Endothelial cell of umbilical vein (primary cell): ENCODE data around the gene MGAM2. TPM values are rescaled to one million over a fixed set of nuclear protein-coding genes. Genes with fewer than 3 reads are reported as not detected.

Experiments used
- BruUV-seq: library from RNA; stranded (reverse); fragments of 400-500 nt; replicated peaks from 2 replicates; lab custom pipeline; 2021; lab: Mats Ljungman, UMichigan
- CTCF ChIA-PET: fragments of 300-600, 350-600 bp; sonication (Branson Sonifier 250); formaldehyde crosslinking; loops from one replicate; lab custom pipeline; 2021; ENCODE audit warnings: antibody characterized with exemption, inconsistent platforms; lab: Charles Lee
- POLR2A ChIA-PET: fragments of 300-600, 350-600 bp; sonication (Branson Sonifier 250); formaldehyde crosslinking; loops from one replicate; lab custom pipeline; 2021; ENCODE audit warnings: antibody characterized with exemption, inconsistent platforms; lab: Charles Lee
- DNase-seq: peaks from one replicate; pipeline ENCODE4 v3.0.0-alpha.2; 2011; ENCODE audit warnings: low read depth, low spot score
- FAIRE-seq: peaks from 2 replicates; lab custom pipeline; 2011; peaks lifted over from hg19 to GRCh38; lab: Jason Lieb, UNC
- H2AFZ ChIP-seq: 2 replicates; pipeline ENCODE4 v1.6.0; 2012; ENCODE audit warnings: low read depth, low read length, control low read depth, inconsistent platforms
- H3K27ac ChIP-seq: 2 replicates; pipeline ENCODE4 v1.5.1; 2011; ENCODE audit warnings: low read depth, mild to moderate bottlenecking, control low read depth, low read length, moderate library complexity; ENCODE audit not compliant: insufficient read depth
- H3K27me3 ChIP-seq, 2 experiments: 2 replicates each; pipeline versions ENCODE4 v1.6.0 to v1.6.1; 2011; ENCODE audit warnings: low read length in 2 of 2, mixed read lengths in 1 of 2; ENCODE audit not compliant: control insufficient read depth in 2 of 2, insufficient read depth in 2 of 2
- H3K36me3 ChIP-seq, 2 experiments: 2 replicates in 1 of 2; 3 replicates in 1 of 2; pipeline ENCODE4 v1.5.1; 2011; ENCODE audit warnings: low read length in 2 of 2, mild to moderate bottlenecking in 1 of 2, moderate library complexity in 1 of 2; ENCODE audit not compliant: control insufficient read depth in 2 of 2, insufficient read depth in 2 of 2; ENCODE audit errors: extremely low read depth in 1 of 2
- H3K4me1 ChIP-seq: 3 replicates; pipeline ENCODE4 v1.5.1; 2011; ENCODE audit warnings: mild to moderate bottlenecking, low read length; ENCODE audit not compliant: control insufficient read depth, insufficient read depth; ENCODE audit errors: extremely low read depth
- H3K4me2 ChIP-seq: 2 replicates; pipeline ENCODE4 v1.6.1; 2011; ENCODE audit warnings: low read length, control low read depth, mixed read lengths; ENCODE audit not compliant: insufficient read depth
- H3K4me3 ChIP-seq, 3 experiments: fragments of 200-600 bp in 1 of 3; sonication (generic), shearing (Covaris generic) in 1 of 3; replicated peaks in 1 of 3; 2 replicates each; pipeline ENCODE4 v1.5.1; 2011 to 2016; ENCODE audit warnings: control low read depth in 3 of 3, low read length in 3 of 3, mild to moderate bottlenecking in 2 of 3, inconsistent platforms in 1 of 3, low read depth in 1 of 3, moderate library complexity in 1 of 3; ENCODE audit not compliant: insufficient read depth in 1 of 3
- H3K79me2 ChIP-seq: 2 replicates; pipeline ENCODE4 v1.6.0; 2012; ENCODE audit warnings: low read length, inconsistent platforms; ENCODE audit not compliant: control insufficient read depth, insufficient read depth
- H3K9ac ChIP-seq: replicated peaks from 2 replicates; pipeline ENCODE3; 2011; ENCODE audit warnings: low read length, control low read depth; ENCODE audit not compliant: insufficient read depth; ENCODE audit errors: extremely low read depth
- H3K9me1 ChIP-seq: replicated peaks from 3 replicates; pipeline ENCODE4 v1.6.0; 2011; ENCODE audit warnings: mild to moderate bottlenecking, low read length; ENCODE audit not compliant: control insufficient read depth, insufficient read depth; ENCODE audit errors: extremely low read depth
- H3K9me3 ChIP-seq: replicated peaks from 2 replicates; pipeline ENCODE4 v1.5.1; 2012; ENCODE audit warnings: low read length, inconsistent platforms; ENCODE audit not compliant: control insufficient read depth, insufficient read depth
- H4K20me1 ChIP-seq: replicated peaks from 2 replicates; pipeline ENCODE3; 2011; ENCODE audit warnings: mild to moderate bottlenecking, low read length; ENCODE audit not compliant: control insufficient read depth, insufficient read depth; ENCODE audit errors: extremely low read depth
- CTCF ChIP-seq, 2 donors: IDR thresholded peaks; 1 replicate in 1 of 2; 2 replicates in 1 of 2; pipeline ENCODE4 v1.5.1; 2011; ENCODE audit warnings: low read length in 2 of 2, mild to moderate bottlenecking in 2 of 2, moderate library complexity in 2 of 2, control low read depth in 1 of 2, inconsistent platforms in 1 of 2, low read depth in 1 of 2; ENCODE audit not compliant: insufficient read depth in 1 of 2; ENCODE audit errors: extremely low read depth in 1 of 2
- EZH2 ChIP-seq: IDR thresholded peaks from 2 replicates; pipeline ENCODE4 v1.6.1; 2012; ENCODE audit warnings: borderline replicate concordance, low read depth, mild to moderate bottlenecking, moderate library complexity, low read length, inconsistent platforms; ENCODE audit not compliant: severe bottlenecking
- FOS ChIP-seq: IDR thresholded peaks from 2 replicates; pipeline ENCODE4 v1.6.1; 2011; ENCODE audit warnings: mild to moderate bottlenecking, low read length, moderate library complexity, borderline replicate concordance; ENCODE audit not compliant: insufficient read depth
- GATA2 ChIP-seq: IDR thresholded peaks from 2 replicates; pipeline ENCODE4 v1.7.0; 2011; ENCODE audit warnings: low read depth, mild to moderate bottlenecking, moderate library complexity, mixed read lengths, low read length; ENCODE audit not compliant: insufficient read length, insufficient read depth
- JUN ChIP-seq: IDR thresholded peaks from 2 replicates; pipeline ENCODE4 v1.6.1; 2011; ENCODE audit warnings: borderline replicate concordance, low read depth; ENCODE audit not compliant: insufficient read length, insufficient read depth
- MAX ChIP-seq: IDR thresholded peaks from 2 replicates; pipeline ENCODE4 v1.6.1; 2011; ENCODE audit not compliant: insufficient read depth, insufficient read length
- MYC ChIP-seq: IDR thresholded peaks from one replicate; pipeline ENCODE4 v1.6.1; 2011; ENCODE audit warnings: mild to moderate bottlenecking, low read depth, low read length
- POLR2A ChIP-seq: IDR thresholded peaks from 2 replicates; pipeline ENCODE4 v1.6.1; 2012; ENCODE audit warnings: low read depth, mild to moderate bottlenecking, control low read depth, low read length
- POLR2AphosphoS5 ChIP-seq: IDR thresholded peaks from 2 replicates; pipeline ENCODE4 v1.6.1; 2012; ENCODE audit warnings: low read depth, mild to moderate bottlenecking, control low read depth, low read length, moderate library complexity; ENCODE audit not compliant: insufficient read depth
- dilution Hi-C: fragments of 300-500 bp; cut with MboI; formaldehyde crosslinking; loops from one replicate; pipeline ENCODE4 v1.15.0; 2019; ENCODE audit warnings: low sequenced_read_pairs; ENCODE audit not compliant: extremely low pct_ligation_motif_present
- intact Hi-C: fragments of 100-400 bp; cut with micrococcal nuclease; formaldehyde crosslinking; loops from one replicate; pipeline ENCODE4 v1.10.0; 2022
- polyA plus RNA-seq, 4 experiments: library from polyadenylated mRNA; depleted of rRNA in 3 of 4; stranded (reverse) in 3 of 4; unstranded in 1 of 4; fragments of >200 nt; gene quantifications; 2 replicates each; pipeline versions ENCODE4 v1.2.1 to v1.2.3, GENCODE V29; 2011 to 2012; ENCODE audit warnings: missing spikeins in 1 of 4
- total RNA-seq: library from RNA; stranded (reverse); gene quantifications from 2 replicates; pipeline ENCODE4 v1.2.3, GENCODE V29; 2021

MGAM2 gene
- total and polyA plus RNA-seq, 2 donors (not counting 3 experiments of a cell fraction or from before 2014, with no cell fraction given), result not detected

- ChIA-PET POLR2A (no interaction called here), CTCF (no interaction called here)
- no peaks in the 10 kb centered on the region for H3K9me3 ChIP-seq
- no peak overlapping the region for H3K27ac ChIP-seq
- no peak overlapping the region for H2AFZ ChIP-seq
- no peak overlapping the region for H3K4me2 ChIP-seq
- H3K4me1 ChIP-seq, result no peaks in the 10 kb centered on the region
- H3K27me3 ChIP-seq, result no peaks in the 10 kb centered on the region
- no peak for DNase-seq
- no peaks in the 10 kb centered on the region for H3K9me1 ChIP-seq
- TF ChIP-seq GATA2 (no peak), CTCF (IDR thresholded peaks at IDR 0.05; ENCODE audit: extremely low read depth in 1 of 2, insufficient read depth in 1 of 2, low read depth in 1 of 2, low read length in 2 of 2) (no peak), MYC (no peak), JUN (no peak), POLR2AphosphoS5 (no peak), POLR2A (no peak), EZH2 (no peak), FOS (no peak), MAX (no peak)
- no peak for FAIRE-seq
- dilution Hi-C loops (no loop called here), intact Hi-C loops (no loop called here)
- H3K36me3 ChIP-seq, result no peaks in the 10 kb centered on the region
- BruUV-seq, result no TSS peak
- no peak overlapping the region for H3K4me3 ChIP-seq
- no peak overlapping the region for H3K9ac ChIP-seq
- H3K79me2 ChIP-seq, result no peaks in the 10 kb centered on the region
- no peaks in the 10 kb centered on the region for H4K20me1 ChIP-seq
These were observed 28.3 kb downstream of the MGAM2 start for GRCh38 chr7:142139597-142140400.
